SU-DHL-6 (cell line): ENCODE data around the gene ABCD3.

Experiments
- H2AFZ ChIP-seq: fragments of 200-600 bp; sonication (generic); 2 replicates; pipeline ENCODE4 v1.6.1; 2014; ENCODE audit warnings: low read depth, mild to moderate bottlenecking, moderate library complexity, mixed read lengths, antibody characterized with exemption, low read length; ENCODE audit not compliant: severe bottlenecking
- H3F3A ChIP-seq: fragments of 200-600 bp; shearing (Covaris generic); 2 replicates; pipeline ENCODE4 v1.6.0; 2016; ENCODE audit warnings: antibody characterized with exemption, mild to moderate bottlenecking; ENCODE audit not compliant: insufficient read depth
- H3K27ac ChIP-seq: fragments of 200-600 bp; sonication (generic); 2 replicates; pipeline ENCODE4 v1.5.1; 2016; ENCODE audit warnings: low read depth, mild to moderate bottlenecking, low read length, moderate library complexity, mixed read lengths
- H3K27me3 ChIP-seq: fragments of 200-600 bp; sonication (generic), shearing (Covaris generic); 2 replicates; pipeline ENCODE4 v1.6.0; 2014; ENCODE audit warnings: mild to moderate bottlenecking, low read length
- H3K36me3 ChIP-seq: fragments of 200-600 bp; sonication (generic); 2 replicates; pipeline ENCODE4 v1.6.1; 2014; ENCODE audit warnings: mild to moderate bottlenecking, low read length, mixed read lengths
- H3K4me2 ChIP-seq: fragments of 300-600, 200-600 bp; shearing (Covaris generic), sonication (generic); 2 replicates; pipeline ENCODE4 v1.6.0; 2014; ENCODE audit warnings: low read length, low read depth, mild to moderate bottlenecking; ENCODE audit not compliant: poor library complexity, severe bottlenecking
- H3K4me3 ChIP-seq: fragments of 200-600 bp; sonication (generic); 2 replicates; pipeline ENCODE4 v1.5.1; 2014; ENCODE audit warnings: antibody characterized with exemption, low read length, mild to moderate bottlenecking, mixed read lengths; ENCODE audit not compliant: insufficient read depth, poor library complexity, severe bottlenecking
- H3K79me2 ChIP-seq: fragments of 200-600 bp; sonication (generic); 2 replicates; pipeline ENCODE4 v1.6.1; 2014; ENCODE audit warnings: mild to moderate bottlenecking, low read length, moderate library complexity; ENCODE audit not compliant: insufficient read depth
- H3K9ac ChIP-seq: fragments of 200-600 bp; sonication (generic); 2 replicates; pipeline ENCODE4 v1.7.0; 2014; ENCODE audit warnings: mild to moderate bottlenecking, low read length
- H3K9me2 ChIP-seq: fragments of 200-600 bp; sonication (generic); replicated peaks from 2 replicates; pipeline ENCODE4 v1.6.1; 2014; ENCODE audit warnings: low read length; ENCODE audit not compliant: insufficient read depth
- H3K9me3 ChIP-seq: fragments of 200-600 bp; sonication (generic); 2 replicates; pipeline ENCODE4 v1.6.1; 2014; ENCODE audit warnings: low read length, mixed read lengths; ENCODE audit not compliant: insufficient read depth
- H4K20me1 ChIP-seq: fragments of 200-600 bp; sonication (generic); 2 replicates; pipeline ENCODE4 v1.6.1; 2014; ENCODE audit warnings: low read depth, mild to moderate bottlenecking, antibody characterized with exemption, low read length, moderate library complexity, mixed read lengths
- CTCF ChIP-seq: fragments of 200-600 bp; sonication (generic); IDR thresholded peaks from one replicate; pipeline ENCODE4 v1.5.1; 2017; ENCODE audit warnings: antibody characterized with exemption, mild to moderate bottlenecking, low read length, moderate library complexity; ENCODE audit not compliant: insufficient read depth, poor library complexity, severe bottlenecking
- EZH2phosphoT487 ChIP-seq: fragments of 200-600 bp; sonication (generic), shearing (Covaris generic); conservative IDR thresholded peaks from 2 replicates; pipeline ENCODE4 v1.6.1; 2018; ENCODE audit warnings: mild to moderate bottlenecking, antibody characterized with exemption, low read length, moderate library complexity, mixed read lengths

Gene ABCD3

DNA sequence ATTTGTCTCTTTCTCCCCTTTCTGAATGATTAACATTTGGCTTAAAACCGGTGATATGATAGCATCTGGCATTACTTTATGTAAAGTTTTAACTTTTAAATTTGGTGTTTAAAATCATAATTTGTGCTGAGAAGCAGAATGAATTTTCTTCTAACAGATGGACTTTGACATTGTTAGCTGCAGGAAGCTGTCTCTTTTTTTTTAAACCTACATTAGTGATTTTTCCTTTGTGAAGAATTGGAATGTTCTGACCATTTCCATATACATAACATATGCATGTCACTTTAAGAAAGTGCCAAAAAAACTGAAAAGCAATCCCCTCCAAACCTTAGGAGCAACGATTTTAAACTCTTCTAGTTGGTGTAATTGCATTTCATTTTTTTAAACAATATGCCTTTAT, 101.2 kb downstream of the ABCD3 start:
- Histone ChIP-seq H3K79me2 (no peaks in the 10 kb centered on the region), H3K27ac (no peak overlapping the region), H3K27me3 (no peaks in the 10 kb centered on the region), H4K20me1 (no peaks in the 10 kb centered on the region), H3K4me2 (no peak overlapping the region), H3K4me3 (no peak overlapping the region), H3F3A (no peaks in the 10 kb centered on the region), H3K9ac (no peak overlapping the region), H3K9me2 (no peaks in the 10 kb centered on the region), H3K9me3 (no peaks in the 10 kb centered on the region), H2AFZ (no peak overlapping the region), H3K36me3 (no peaks in the 10 kb centered on the region)
- TF ChIP-seq EZH2phosphoT487 (no peak), CTCF (no peak)

DNA sequence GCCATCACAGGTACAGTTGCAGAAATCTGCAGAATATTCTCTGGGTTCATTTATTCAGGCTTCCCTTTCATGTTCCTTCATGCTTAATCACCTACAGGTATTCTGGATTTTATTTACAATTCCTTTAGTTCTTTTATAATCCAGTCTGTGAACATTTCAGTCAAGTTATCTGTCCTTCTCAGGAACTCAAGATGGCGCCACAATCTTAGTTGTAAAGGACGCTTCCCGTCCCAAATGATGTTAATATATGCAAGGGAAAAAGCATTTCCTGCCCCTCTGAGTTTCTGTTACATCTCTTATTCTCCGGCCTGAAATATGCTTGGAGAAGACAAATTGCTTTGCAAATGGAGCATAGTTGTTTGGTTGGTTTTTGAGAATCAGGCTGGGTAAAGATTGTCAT, 104.1 kb downstream of the ABCD3 start:
- Histone ChIP-seq H3K9me2 (no peaks in the 10 kb centered on the region), H3K4me2 (no peak overlapping the region)

GRCh38 chr1:94524531-94524930, 106.3 kb downstream of the ABCD3 start:
- H3F3A ChIP-seq, result no peaks in the 10 kb centered on the region
- no peaks in the 10 kb centered on the region for H3K36me3 ChIP-seq
- H3K4me3 ChIP-seq, result no peak overlapping the region
- no peak overlapping the region for H3K9ac ChIP-seq
- H3K9me3 ChIP-seq, result no peaks in the 10 kb centered on the region
- H3K4me2 ChIP-seq, result no peak overlapping the region
- no peaks in the 10 kb centered on the region for H3K79me2 ChIP-seq
- no peak overlapping the region for H3K27ac ChIP-seq
- no peaks in the 10 kb centered on the region for H4K20me1 ChIP-seq
- no peak for TF ChIP-seq EZH2phosphoT487
- no peak for TF ChIP-seq CTCF
- no peaks in the 10 kb centered on the region for H3K27me3 ChIP-seq
- H3K9me2 ChIP-seq, result no peaks in the 10 kb centered on the region
- H2AFZ ChIP-seq, result no peak overlapping the region

More for the DNA sequence above, 104.1 kb downstream of the ABCD3 start:
- TF ChIP-seq CTCF, result no peak
- no peak for TF ChIP-seq EZH2phosphoT487
- Histone ChIP-seq H3K27me3 (no peaks in the 10 kb centered on the region), H3K79me2 (no peaks in the 10 kb centered on the region), H3K9ac (no peak overlapping the region), H4K20me1 (no peaks in the 10 kb centered on the region), H3K36me3 (no peaks in the 10 kb centered on the region), H3K4me3 (no peak overlapping the region), H2AFZ (no peak overlapping the region), H3K9me3 (no peaks in the 10 kb centered on the region), H3K27ac (no peak overlapping the region), H3F3A (no peaks in the 10 kb centered on the region)
